DMS53 treated with DMSO at 0.1 percent for 48 hours (cell line): Measurements from ENCODE around the gene ATOSB.

Experiments used
- DNase-seq: peaks from one replicate; lab custom pipeline; 2025; ENCODE audit not compliant: unreplicated experiment; lab: John Stamatoyannopoulos, UW

The ATOSB gene

DNA sequence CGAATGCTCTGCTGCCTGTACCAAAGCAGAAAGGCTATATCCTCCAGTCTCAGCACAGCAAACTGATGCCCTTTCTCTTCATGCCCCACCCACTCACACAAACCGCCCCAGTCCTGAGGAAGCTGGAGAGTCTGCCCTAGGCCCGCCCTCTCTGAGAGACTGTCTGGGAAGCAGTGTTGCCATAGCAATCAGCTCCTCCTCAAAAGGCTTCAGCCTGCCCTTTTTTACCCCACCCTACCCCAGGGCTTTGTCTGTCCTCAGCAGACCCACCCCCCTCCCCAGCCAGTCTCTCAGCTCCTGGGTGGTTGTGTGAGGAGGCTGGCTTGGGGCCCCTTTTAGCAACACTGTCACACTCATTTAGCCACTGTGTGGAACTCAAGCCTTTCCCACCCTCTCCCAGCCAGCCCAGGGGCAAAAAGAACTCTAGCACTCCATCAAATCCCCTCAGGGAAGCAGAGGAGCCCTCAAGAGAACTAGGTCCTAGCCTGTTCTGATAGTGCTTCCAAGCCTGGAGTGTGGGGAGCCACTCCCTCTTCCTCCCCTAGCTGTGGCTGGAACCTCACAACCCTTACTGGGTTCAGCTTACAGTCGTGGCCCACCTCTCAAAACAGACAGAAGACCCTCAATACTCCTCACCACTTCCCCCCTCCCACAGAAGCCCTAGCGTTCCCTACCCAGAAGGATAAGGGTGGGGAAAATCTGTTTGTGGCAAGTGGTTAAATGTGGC lies 1.4 kb downstream of the ATOSB start:
- peak; percentile 2 for DNase-seq

DNA sequence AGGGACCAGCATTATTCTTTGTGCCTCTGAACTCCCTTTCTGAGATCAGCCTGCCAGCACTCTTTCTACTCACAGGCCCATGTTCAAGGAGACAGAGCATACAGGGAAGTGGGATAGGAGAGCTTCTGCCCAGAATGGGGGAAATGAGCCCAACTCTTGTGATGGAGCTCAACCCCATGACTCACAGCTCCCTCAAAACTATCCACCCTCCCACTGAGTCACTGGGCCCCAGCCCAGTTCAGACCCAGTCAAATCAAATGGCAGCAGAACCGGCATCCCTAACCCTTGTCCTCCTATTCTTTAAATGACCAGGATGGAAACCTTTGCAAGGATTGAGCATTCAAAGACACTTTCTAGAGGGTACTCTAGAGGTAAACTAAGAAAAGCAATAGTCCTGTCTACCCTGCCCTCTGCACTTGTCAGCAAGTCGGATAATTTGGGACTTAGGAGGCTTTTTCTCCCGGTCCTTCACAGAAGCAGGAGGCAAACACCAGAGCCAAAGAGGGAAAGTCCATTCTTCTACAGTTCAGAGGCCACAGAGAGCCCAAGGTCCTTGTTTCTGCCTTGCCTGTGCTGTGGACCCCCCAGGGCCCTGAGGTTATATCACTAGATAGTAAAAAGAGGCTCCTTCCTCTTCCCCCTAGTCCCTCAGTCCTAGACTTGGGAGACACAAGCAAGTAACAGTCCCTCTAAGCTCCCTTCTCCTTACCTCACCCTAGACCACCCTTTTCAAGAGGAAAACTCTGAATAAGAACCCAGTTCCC lies 3.2 kb downstream of the ATOSB start:
- DNase-seq, result no peak

DNA sequence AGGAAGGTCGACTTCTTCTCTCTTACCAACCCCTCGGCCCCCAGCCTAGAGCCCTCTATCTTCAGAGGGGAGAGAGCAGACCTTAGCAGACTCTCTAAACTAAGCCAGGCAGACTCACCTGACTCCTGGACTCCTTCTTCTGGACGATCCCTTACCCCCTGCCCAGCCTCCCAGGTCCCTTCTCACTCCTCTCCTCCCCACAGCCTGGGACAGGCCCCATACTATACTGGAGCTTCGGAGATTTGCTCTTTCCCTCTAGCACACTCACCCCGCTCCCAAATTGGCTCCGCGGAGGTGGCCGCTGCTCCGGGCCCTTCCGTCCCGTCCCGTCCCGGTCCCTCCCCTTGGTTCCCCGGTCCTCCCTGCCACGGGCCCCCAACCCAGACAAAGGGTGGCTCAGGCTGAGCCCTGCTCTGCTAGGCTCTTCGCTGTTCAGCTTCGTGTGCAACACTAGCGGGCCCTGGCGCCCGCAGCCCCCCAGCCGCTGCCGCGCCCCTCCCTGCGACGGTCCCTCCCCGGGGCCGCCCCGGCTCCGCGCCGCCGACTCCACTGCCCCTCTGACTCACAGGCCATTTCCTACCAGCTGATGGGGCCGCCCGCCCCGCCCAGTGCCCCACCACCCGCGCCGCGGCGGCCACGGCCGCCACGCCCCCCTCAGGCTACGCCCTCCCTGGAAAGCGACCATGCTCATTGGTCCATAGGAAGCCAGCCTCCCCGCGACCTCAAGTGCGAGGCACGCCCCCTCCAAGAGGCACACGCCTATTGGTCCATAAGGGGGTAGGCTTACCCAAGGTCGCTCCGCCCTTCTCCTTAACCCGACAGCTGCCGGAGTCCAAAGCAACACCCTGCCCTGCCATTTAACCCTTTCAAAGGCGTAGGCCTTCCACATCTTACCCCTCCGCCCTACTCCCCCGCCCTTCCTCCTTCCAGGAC lies 4.4 kb downstream of the ATOSB start:
- DNase-seq, result peak; percentile 86

DNA sequence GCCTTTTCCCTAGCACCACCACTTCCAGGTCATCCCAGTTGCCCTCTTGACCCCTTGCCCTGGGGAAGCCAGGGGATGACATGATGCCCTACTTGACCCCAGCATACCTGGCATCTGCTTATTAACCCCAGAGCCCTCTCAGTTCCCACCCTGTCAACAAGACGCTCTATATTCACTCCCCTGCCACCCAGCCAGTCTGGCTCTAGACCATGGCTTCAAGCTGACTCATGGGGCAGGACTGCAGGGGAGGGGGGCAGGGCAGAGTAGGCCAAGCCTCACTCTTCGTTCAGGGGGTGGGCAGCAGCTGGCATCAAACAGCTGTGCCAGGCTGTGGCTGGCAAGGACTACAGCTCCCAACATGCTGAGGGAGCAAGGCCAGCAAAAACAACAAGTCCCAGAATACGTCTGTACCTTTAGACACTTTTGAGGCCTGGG lies 5.3 kb downstream of the ATOSB start:
- DNase-seq, result no peak

DNA sequence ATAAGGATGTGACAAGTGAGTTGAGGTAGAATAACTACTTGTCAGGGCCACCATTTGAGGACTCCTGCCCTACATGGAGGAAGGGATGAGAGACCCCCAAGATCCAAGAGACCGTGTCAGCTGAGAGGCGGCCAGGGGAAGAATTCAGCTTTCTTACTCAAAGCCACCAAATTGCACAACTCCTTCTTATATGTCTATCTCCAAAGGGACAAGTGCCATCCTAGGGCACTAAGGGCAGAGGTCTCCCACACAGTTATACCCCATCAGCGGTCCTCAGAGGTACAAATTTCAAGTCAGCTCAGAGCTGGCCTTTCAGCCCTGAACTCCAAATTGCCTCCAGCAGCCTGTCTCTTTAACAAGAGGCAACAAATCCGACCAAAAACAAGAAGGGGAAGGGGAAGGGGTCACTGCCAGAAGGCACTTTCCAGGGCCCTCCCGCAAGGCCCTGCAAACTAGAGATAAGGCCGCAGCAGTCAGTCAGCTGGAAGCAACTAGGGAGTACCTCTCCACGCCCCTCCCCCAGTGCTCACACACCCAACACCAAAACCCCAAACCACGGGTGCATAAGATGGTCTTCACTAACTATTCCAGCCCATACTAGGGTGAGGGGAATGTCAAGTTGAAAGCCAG lies 6.6 kb downstream of the ATOSB start:
- DNase-seq, result no peak

DNA sequence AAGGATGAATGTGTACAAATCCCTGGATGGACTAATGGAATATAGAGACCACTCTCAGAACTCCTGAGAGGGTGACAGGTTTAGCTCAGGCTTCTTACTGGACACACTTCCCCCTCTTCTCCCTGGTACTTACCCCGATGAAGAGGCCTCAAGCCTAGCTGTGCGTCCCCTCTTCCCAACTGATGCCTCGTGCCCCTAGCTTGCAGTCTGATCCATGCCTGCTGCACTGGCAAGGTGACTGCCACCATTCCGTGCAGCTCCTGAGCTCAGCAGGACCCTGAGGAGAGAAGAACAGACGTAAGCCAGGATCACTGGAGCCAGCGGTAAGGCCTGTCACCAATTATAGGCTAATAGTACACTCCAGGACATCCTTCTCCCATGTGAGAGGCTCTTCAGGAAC lies 7.2 kb downstream of the ATOSB start:
- DNase-seq, result no peak

DNA sequence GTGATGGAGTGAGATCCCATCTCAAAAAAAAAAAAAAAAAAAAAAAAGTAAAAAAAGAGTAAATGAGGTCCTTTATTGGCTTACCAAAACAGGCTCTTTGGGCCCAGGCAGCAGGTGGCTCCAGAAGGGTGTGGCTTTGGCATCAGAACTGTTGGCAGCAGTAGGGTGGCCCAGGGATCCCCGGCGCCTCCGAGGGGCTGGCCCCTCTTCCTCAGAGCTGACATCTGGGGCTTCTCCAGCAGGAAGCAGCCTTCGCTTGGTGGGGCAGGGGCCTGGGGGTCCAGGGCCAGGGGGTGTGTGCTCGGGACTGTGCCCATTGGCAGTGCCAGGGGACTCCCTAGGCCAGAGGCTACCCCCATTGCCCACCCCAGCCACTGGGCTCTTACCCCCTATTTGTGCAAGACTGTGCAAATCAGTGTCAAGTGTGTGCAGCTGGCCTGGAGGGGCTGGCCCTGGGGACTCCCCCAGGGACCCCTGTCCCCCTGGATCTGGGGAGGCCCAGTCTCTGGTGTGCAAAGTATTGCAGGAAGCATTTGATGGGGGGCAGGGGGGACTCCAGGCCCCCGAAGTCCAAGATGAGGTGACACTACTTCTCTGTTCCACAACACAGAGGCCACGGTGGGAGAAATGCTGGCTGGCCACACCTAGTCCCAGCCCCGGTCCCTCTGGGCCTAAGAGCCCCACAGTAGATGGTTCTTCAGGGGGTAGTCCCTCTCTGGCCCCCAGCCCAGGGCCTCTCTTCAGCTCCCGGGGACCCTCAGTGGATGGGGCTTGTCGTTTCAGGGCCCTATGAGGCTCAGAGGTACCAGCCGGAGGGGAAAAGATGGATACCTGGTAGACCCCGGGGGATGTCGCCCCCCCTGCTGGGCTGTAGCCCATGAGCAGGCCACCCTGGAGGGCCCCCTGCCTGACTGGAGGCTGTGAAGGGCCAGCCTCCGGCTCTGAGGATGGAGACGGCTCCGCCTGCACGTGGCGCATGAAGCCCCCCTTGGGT lies 8.1 kb downstream of the ATOSB start:
- no peak for DNase-seq

DNA sequence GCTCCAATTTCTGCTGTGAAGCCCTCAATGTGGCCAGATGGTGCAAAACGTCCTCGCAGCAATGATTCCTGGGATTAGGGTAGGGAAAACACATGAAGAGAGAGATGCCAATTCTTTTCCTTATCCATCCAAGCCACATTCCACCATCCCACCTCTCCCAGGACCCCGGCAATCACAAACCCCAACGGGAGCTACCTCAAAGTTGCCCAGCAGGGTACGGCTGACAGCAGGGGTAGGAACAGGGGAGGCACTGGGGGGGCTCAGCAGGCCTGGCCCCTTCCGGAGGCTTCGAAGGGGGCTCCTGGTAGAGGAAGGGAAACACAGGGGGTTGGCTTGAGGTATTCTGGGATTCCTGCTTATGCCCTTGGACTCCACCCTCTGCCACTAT lies 9.3 kb downstream of the ATOSB start:
- DNase-seq, result no peak

DNA sequence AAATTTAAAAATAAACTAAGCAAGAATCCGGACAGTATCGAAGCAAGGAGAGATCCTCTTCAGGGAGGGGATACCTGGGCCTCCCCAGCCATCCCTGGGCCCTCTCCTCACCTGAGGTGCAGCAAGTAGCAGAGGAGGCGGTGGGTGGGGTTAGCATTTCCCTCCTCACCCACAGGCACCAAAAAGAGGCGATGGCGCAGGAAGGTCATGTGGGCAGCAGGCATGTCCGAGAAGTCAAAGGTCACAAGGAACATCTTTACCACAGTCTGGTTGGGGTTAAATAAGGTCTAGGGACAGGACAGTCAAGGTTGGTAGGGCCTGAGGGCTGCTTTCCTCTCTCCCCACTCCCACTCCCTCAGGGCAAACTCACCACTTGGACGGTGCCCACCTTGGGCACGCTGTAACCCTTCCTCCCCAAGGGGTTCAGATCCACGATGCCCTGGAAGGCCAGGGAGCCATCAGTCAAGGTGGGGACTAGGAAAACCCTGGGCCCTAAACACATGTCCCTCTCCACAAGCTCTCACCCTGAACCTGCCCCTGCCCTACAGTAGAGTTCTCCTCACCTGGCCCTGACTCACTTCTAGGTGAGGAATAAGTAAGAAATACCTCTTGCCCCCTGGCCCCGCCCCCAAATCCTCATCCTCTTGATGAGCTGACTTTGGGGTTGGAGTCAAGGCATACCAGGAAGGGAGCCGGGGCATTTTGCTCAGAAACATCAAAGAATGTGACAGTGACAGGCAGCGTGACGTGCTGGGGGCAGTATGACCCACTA lies 9.9 kb downstream of the ATOSB start:
- no peak for DNase-seq

DNA sequence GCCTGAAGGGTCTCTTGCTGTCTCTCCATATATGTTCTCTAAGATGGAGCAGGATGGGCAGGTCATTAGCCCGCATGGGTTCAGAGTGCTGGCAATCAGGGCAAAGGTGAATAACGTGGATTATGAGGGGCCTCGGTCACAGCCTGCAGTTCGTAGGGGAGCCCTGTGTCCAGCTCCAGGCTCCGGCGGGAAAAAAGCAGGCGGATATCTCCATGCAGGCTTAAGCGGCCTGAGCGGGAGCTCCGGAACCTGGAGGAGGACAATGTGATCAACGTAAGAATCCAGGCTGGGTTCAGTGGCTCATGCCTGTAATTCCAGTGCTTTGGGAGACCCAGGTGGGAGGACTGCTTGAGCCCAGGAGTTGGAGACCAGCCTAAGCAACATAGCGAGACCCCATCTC lies 10.5 kb downstream of the ATOSB start:
- DNase-seq, result no peak

DNA sequence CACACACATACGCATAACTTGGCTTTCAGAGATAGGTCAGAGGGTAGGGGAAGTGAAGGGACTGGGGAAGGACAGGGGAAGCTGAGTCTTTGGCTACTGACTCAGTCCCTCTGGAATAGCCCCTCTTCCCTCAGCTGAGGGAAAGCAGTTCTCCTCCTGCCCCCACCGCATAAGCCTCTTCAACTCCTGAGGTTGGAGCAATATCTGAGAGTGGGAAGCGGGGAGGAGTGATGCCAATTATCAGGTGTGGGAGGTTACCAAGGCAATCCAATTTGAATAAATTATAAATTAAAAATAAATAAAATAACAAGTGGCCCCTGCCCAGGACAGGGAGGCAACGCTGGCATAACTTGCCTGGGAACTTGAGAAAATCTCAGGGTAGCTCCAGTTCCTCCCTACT lies 11.1 kb downstream of the ATOSB start:
- no peak for DNase-seq

DNA sequence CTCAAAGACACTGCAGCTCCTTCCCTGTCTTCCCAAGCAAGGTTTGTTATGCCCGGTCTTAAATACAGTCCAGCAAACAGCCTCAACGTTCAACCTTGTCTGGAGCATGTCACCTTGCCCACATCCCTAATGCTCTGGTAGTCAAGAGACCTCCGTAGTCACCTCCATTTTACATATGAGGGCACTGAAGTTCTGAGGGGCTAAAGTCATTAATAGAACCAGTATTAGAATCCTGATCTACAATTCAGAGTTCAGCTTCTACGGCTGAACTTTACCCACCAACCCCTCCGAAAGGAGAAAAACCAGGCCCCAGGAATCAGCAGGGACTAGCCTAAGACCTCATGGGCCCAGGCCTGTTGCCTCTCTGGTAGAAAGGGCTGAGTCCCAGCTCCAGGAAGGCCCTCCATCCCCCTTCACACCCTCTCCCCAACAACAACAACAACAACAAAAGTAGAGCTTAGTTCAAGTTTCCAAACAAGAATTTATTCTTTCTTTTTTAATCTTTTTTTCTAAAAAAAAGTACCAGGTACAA lies 11.9 kb downstream of the ATOSB start:
- no peak for DNase-seq

DNA sequence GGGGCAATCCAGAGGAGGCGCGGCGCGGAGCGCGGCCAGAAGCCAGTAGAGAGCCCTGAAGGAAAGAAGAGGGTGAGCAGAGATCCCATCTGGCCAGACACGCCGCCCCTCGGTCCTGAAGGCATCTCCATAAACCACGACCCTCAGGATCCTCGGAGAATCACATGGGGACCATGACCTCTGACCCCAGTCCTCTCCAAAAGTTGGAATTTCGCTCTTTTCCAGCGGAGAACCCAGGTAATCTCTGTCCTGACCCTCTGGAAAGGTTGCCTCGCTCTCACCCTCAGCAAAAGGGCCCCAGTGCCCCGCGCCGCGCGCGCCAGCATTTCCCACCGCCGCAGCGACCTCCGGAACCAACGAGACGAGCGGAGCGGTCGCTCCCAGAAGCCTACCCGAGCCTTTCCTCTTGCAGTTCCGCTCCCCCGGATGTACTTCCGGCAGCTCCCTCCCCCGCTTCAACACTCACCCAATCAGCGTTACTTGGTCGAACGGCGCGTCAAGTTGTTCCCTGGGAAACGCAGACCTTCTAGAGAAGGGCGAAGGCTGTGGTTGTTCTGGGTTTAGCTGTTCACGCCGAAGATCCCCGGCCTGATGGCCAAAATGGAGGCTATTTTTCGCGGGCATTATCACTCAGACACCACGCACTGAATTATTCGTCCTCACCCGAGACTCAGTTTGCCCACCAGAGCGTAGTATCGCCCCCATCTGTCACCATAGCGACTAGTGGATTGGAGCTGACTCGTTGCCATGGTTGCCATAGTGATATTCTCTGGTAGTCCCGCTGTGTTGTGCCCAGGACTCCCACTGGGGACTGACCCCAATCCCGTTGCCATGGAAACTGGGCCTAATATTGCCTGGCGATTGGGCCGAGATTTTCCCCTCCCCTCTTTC lies 12.6 kb downstream of the ATOSB start, which contains the start of gene STOML2:
Gene STOML2 (minus strand): TSS at position 363 of the 891 bp plus-strand sequence. CDS start 37 bp downstream, at position 326.
- peak; percentile 81 for DNase-seq

DNA sequence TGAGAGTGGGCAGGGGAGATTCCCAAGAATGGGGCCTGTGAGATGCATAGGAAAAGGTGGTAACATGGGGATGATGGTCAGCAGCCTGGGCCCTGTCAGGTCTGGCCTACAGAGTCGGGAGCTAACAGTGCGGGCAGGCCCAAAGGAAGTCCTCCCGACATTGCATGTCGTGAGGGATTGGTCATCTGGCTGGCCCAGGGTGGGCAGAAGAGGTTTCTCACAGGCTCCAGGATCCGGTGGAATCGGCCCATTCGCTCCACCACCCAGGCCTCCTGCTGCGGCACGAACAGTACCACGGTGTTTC lies 13.2 kb downstream of the ATOSB start:
- DNase-seq, result no peak

DNA sequence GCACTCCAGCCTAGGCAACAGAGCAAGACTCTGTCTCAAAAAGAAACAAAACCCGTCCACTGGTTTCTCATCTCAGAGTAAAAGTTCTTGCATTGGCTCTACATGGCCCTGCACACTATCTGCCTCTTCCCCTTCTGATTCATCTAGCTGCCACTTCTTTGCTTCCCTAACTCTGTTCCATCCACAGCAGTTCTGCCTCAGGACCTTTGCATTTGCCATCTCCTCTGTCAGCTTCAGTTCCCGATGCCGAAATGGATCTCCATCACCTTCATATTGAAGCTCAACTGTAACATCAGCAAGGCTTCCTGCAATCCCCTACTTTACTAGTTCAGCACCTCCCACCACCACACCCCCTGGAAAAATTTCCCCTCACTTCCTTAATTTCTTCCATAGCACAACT lies 18.1 kb downstream of the ATOSB start:
- DNase-seq, result no peak

DNA sequence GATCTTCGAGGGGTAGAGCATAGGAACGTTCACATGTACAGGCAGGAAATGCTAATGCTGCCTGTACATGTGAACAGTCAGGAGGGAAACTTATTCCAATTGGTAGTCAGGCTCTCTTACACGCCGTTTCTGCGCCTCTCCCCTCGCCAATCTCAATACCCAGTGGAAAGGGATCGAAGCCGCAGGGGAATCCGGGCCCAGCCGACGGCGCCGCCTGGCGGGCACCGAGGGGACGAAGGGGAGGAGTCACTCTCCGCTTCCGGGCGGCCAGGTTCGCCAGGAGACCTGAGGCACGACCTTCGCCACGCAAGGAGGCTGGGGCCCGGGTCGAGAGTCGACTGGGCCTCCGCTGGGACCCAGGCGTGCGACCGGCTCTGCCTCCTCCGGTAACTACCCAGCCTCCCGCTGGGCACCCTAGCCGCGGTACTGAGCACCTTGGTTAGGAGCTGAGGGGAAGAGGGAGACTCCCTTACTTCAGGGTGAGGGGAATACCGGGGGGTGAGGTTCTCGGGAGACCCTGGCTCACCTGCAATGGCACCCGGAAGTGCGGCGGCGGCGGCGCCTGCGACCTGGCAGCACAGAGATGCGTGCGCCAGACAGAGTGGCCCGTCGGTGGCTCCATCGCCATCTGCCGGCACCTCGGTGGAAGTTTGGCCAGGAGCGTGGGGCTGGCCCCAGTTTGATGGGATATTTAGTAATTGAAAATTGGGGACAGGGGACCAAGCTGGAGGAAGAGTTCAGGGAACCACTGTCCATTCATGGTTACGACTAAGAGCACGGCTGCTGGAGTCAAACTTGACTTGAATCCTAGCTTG lies 19.4 kb downstream of the ATOSB start, which contains the start of gene PIGO:
Gene PIGO (minus strand): TSS at position 557 of the 815 bp plus-strand sequence. CDS start 1,026 bp downstream, outside the sequence.
- peak; percentile 54 for DNase-seq

DNA sequence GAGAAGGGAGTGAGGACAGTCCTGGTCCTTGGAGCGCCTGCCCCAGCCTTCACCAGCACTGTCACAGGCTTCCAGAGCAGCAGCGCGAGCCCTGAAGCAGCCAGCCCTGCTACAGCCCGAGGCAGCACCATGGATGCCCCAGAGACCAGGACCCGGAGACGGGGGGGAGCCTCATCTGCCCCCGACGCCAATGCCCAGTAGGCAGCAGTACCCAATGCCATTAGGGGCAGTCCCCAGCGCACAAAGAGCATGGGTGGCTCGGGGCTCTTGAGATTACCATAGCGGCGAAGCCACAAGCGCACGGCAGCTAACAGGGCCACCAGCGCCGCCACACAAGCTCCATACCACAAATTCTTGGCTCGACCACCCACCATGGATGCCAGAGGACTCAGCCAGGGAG lies 24.1 kb downstream of the ATOSB start:
- DNase-seq, result no peak
